Activated naive CD4-positive, alpha-beta T cell treated with anti-CD3 and anti-CD28 coated beads for 36 hours (primary cell): ENCODE data around the gene ACSS1. TPM values are rescaled to one million over a fixed set of nuclear protein-coding genes. Genes with fewer than 3 reads are reported as not detected.

ENCODE experiments used
- CTCF ChIA-PET: fragments of 350-600 bp; sonication (Branson Sonifier 250); formaldehyde crosslinking; loops from one replicate; lab custom pipeline; 2021; ENCODE audit warnings: antibody characterized with exemption; lab: Charles Lee
- DNase-seq: peaks from one replicate; pipeline ENCODE4 v3.0.0-alpha.2; 2020
- H3K27ac Mint-ChIP-seq: one replicate; pipeline ENCODE4 v1.8.0; 2021; ENCODE audit warnings: mild to moderate bottlenecking, mixed read lengths
- H3K27me3 Mint-ChIP-seq: one replicate; pipeline ENCODE4 v1.8.0; 2021; ENCODE audit warnings: low read depth, mixed read lengths
- H3K36me3 Mint-ChIP-seq: one replicate; pipeline ENCODE4 v1.8.0; 2021; ENCODE audit warnings: low read depth, mixed read lengths
- H3K4me1 Mint-ChIP-seq: one replicate; pipeline ENCODE4 v1.8.0; 2021; ENCODE audit warnings: low read depth, mixed read lengths
- H3K4me3 Mint-ChIP-seq: one replicate; pipeline ENCODE4 v1.8.0; 2021; ENCODE audit warnings: mild to moderate bottlenecking, moderate library complexity, mixed read lengths
- H3K9me3 Mint-ChIP-seq: one replicate; pipeline ENCODE4 v1.8.0; 2021; ENCODE audit warnings: mixed read lengths
- intact Hi-C: fragments of 100-400 bp; cut with micrococcal nuclease; formaldehyde crosslinking; loops from one replicate; pipeline ENCODE4 v1.15.1; 2023
- total RNA-seq, 2 experiments: library from RNA; stranded (reverse); gene quantifications; one replicate each; pipeline ENCODE4 v1.2.3, GENCODE V29; 2021

Gene ACSS1
- total RNA-seq, 2 experiments from 2014 or later: 9.4 to 10.1 TPM

DNA sequence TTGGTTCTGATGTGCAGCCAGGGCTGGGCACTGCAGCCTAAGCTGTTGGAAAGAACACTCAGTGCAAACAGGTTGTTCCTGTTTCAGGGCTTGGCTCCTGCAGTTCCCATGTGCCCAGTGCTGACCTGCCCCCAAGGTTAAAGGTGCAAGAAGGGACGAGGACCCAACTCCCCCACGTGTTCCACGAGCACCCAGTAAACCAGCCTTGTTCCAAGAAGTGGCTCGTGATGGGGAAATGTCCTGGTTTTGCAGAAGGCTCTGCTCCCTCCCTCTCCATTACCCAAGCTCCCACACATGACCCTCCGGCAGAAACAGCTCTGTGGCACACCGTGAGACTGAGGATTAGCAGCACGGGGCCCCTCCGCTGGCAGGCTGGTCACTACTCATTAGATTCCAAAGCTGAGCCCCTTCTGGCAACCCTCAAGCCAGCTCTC is 9.4 kb downstream of the ACSS1 start:
- intact Hi-C loops: no loop called here
- H3K36me3 Mint-ChIP-seq: peaks cover 1% of the 10 kb centered on the region
- DNase-seq: no peak
- H3K4me3 Mint-ChIP-seq: no peak overlapping the region
- H3K27ac Mint-ChIP-seq: no peak overlapping the region
- no peaks in the 10 kb centered on the region for H3K9me3 Mint-ChIP-seq
- CTCF ChIA-PET: no interaction called here
- peaks cover 30% of the 10 kb centered on the region for H3K4me1 Mint-ChIP-seq
- no peaks in the 10 kb centered on the region for H3K27me3 Mint-ChIP-seq

DNA sequence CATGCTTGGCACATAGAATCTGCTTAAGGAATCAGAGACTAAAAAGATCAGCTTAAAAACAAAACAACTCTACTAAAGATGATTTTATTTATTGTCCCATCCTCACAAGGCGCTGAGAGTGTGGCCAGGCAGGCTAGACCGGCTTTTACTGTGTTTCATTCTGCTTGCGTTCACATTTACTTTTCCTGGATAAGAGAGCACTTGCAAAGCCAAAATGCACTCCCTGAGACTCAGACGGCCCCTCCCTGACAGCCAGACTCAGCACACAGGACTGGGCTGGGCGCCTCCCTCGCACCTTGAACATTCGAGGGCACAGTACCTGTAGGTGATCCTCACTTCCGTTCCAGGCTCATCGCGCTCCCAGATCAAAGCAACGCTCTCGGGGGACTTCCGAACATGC is 10.2 kb downstream of the ACSS1 start:
- no peaks in the 10 kb centered on the region for H3K27me3 Mint-ChIP-seq
- no peak for DNase-seq
- CTCF ChIA-PET: no interaction called here
- H3K9me3 Mint-ChIP-seq: no peaks in the 10 kb centered on the region
- H3K36me3 Mint-ChIP-seq: peaks cover 1% of the 10 kb centered on the region
- intact Hi-C loops: no loop called here
- no peak overlapping the region for H3K27ac Mint-ChIP-seq
- H3K4me1 Mint-ChIP-seq: peaks cover 28% of the 10 kb centered on the region
- no peak overlapping the region for H3K4me3 Mint-ChIP-seq

DNA sequence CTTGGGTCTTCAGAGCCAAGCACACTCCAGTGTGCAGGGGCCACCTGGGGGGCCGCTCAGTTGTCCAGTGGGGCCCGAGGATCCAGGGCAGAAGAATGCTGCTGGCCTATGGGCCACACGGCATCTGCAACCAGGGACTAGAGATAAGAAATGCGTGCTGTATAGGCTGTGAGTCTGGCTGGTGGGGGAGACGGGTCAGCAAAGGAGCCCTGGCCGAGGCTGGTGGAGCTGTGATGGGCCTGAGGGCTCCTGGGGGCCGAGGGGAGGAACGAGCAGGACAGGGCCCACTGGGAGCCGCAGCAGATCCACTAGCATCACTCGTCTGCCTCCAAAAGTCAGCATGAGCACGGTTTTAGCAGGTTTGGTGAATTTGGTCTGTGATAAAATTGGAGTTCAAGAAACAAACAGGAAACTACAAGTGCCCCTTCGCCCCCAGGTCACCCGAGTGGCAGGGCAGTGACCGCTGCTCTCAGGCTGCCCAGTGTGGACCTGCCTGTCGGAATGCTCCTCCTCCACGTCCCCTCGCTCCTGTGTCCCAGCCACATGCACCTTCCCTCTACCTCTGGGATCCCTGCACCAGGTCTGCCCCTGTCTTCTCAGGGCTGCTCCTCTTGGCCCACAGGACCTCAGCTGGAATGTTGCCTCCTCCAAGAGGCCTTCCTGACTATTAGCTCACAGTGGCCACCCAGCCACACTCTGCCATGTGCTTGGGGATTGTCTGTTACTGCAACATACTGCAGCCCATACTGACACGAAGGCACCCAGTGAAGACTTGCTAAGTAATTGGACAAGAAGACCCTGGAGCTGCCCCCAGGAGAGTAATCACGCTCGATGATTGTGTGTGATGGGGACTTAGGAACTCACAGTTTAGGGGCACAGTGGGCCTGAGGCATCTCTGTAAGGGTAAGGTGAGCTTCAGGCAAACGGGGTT is 10.9 kb downstream of the ACSS1 start:
- Mint-ChIP-seq H3K27ac (no peak overlapping the region), H3K4me3 (no peak overlapping the region), H3K4me1 (peaks cover 28% of the 10 kb centered on the region), H3K9me3 (no peaks in the 10 kb centered on the region), H3K27me3 (no peaks in the 10 kb centered on the region), H3K36me3 (peaks cover 1% of the 10 kb centered on the region)
- intact Hi-C loops: no loop called here
- DNase-seq: no peak
- CTCF ChIA-PET: no interaction called here

DNA sequence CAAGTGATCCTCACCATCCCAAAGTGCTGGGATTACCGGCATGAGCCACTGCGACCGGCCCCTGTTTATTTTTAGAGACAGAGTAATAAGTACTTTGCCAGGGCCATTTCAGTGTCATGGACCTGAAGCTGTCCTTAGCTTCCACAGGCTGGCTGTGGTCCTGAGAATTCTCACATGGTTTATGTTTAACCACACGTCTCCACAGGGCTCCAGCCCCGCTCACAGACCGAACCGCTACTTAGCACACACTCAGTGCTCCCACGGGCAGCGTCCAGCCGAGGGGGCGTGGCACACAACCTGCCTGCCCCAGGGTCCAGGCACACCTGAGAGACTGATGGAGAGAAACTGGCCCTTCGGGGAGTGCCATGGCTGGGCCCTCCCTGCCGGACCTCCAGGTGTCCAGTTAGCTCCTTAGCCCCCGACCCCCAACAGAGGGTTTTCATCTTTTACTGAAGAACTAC is 11.7 kb downstream of the ACSS1 start:
- H3K4me1 Mint-ChIP-seq: peaks cover 31% of the 10 kb centered on the region
- no peaks in the 10 kb centered on the region for H3K9me3 Mint-ChIP-seq
- intact Hi-C loops: no loop called here
- peaks cover 1% of the 10 kb centered on the region for H3K36me3 Mint-ChIP-seq
- DNase-seq: no peak
- H3K27me3 Mint-ChIP-seq: no peaks in the 10 kb centered on the region
- H3K4me3 Mint-ChIP-seq: no peak overlapping the region
- H3K27ac Mint-ChIP-seq: no peak overlapping the region
- CTCF ChIA-PET: no interaction called here

DNA sequence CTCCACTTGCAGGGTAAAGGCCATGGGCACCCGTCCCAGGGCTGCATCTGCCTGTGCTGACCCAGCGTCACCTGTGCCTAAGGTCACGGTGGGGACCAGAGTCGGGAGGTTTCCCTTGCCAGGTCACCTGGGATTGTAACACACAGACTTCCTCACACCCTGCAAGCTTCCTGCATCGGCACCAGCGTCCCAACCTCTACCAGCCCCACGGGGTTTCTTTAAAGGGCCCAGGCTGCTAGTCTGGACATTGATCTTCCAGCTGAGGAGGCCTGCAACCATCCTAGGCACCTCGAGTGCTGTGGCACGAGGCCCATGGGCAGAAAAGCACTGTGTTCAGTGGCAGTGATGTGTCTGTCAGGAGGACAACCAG is 12.6 kb downstream of the ACSS1 start:
- CTCF ChIA-PET: no interaction called here
- Mint-ChIP-seq H3K27me3 (no peaks in the 10 kb centered on the region), H3K4me3 (no peak overlapping the region), H3K27ac (no peak overlapping the region), H3K4me1 (peaks cover 31% of the 10 kb centered on the region), H3K9me3 (no peaks in the 10 kb centered on the region), H3K36me3 (peaks cover 1% of the 10 kb centered on the region)
- intact Hi-C loops: no loop called here
- no peak for DNase-seq

DNA sequence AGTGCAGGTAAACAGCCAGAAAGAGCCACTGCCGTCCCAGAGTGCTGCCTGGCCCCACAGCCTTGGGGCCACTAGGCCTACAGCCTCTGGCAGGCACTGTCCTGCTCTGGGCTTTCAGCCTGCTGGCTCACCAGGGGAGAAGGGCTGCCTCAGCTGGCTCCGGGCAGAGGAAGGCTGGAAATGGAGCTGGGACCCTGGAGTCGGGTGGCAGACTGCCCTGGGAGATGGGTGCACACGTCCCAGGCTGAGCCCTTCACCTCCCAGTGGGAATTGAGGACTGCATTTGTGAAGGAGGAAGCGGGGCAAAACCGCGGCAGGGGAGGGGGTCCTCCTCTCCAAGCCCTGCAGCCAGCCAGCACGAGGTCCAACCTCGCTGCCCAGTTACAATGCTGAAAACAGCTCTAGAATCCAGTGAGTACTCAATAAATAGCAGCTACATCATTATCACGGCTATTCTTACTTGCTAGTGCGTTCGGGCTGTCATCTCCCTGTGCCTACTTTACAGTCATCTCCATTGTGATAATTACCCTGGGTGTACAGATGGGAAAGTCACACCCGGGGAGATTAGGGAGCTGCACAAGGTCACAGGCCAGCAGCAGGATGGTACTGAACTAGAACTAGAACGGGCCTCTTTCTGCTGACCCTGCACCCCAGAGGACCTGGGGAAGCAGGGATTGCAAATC is 13.1 kb downstream of the ACSS1 start:
- no peak overlapping the region for H3K4me3 Mint-ChIP-seq
- no peaks in the 10 kb centered on the region for H3K27me3 Mint-ChIP-seq
- H3K36me3 Mint-ChIP-seq: peaks cover 1% of the 10 kb centered on the region
- H3K9me3 Mint-ChIP-seq: no peaks in the 10 kb centered on the region
- no peak overlapping the region for H3K27ac Mint-ChIP-seq
- H3K4me1 Mint-ChIP-seq: peaks cover 35% of the 10 kb centered on the region
- CTCF ChIA-PET: no interaction called here
- intact Hi-C loops: no loop called here
- DNase-seq: no peak

DNA sequence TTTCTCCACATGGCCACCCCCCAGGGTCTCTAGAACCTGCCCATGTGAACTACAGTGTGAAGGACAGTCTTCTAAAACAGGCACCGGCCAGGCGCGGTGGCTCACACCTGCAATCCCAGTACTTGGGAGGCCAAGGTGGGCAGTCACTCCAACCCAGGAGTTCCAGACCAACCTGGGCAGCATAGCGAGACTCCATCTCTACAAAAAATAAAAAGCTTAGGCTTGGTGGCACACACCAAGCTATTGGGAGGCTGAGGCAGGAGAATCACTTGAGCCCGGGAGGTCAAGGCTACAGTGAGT is 13.7 kb downstream of the ACSS1 start:
- H3K27me3 Mint-ChIP-seq: no peaks in the 10 kb centered on the region
- H3K9me3 Mint-ChIP-seq: no peaks in the 10 kb centered on the region
- CTCF ChIA-PET: no interaction called here

DNA sequence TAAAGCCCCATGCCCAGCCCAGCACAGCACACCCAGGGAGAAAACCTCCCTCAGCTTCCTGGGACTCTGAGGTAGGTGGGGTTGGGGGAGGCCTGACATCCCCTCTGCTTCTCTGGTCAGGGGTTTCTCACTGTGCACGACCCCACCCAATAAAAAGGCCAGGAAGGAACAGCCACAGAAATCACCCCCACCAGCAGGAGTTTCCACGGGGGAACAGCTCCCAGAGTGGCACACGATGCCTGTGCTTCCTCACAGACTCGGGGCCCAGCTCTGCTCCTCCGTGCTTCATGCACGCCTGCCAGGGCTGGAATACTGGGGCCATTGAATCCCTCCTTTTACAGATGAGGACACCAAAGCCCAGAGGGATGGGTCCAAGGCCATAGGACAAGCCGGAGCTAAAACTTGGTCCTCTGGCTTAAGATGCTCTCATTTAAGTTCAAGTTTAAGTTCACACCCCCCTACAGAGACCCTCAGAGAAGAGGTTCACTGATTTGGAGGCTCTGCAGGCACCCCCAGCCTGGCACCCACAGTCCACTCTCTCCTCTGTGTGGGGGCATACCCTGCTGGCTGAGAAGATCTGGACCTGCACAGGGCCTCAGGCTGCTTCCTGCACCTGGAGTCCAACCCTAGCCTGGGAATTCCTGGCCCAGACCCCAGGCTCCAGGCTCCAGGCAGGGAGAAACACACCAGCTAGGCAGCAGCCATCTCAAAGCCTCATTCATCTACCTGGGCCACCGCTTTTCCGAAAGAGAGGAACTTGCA is 14.3 kb downstream of the ACSS1 start:
- no peak overlapping the region for H3K4me3 Mint-ChIP-seq

More for the DNA sequence above, 13.7 kb downstream of the ACSS1 start:
- H3K36me3 Mint-ChIP-seq: peaks cover 1% of the 10 kb centered on the region
- no peak for DNase-seq
- H3K4me3 Mint-ChIP-seq: no peak overlapping the region
- H3K27ac Mint-ChIP-seq: peak overlapping the region; percentile 37
- H3K4me1 Mint-ChIP-seq: peaks cover 39% of the 10 kb centered on the region
- intact Hi-C loops: no loop called here

DNA sequence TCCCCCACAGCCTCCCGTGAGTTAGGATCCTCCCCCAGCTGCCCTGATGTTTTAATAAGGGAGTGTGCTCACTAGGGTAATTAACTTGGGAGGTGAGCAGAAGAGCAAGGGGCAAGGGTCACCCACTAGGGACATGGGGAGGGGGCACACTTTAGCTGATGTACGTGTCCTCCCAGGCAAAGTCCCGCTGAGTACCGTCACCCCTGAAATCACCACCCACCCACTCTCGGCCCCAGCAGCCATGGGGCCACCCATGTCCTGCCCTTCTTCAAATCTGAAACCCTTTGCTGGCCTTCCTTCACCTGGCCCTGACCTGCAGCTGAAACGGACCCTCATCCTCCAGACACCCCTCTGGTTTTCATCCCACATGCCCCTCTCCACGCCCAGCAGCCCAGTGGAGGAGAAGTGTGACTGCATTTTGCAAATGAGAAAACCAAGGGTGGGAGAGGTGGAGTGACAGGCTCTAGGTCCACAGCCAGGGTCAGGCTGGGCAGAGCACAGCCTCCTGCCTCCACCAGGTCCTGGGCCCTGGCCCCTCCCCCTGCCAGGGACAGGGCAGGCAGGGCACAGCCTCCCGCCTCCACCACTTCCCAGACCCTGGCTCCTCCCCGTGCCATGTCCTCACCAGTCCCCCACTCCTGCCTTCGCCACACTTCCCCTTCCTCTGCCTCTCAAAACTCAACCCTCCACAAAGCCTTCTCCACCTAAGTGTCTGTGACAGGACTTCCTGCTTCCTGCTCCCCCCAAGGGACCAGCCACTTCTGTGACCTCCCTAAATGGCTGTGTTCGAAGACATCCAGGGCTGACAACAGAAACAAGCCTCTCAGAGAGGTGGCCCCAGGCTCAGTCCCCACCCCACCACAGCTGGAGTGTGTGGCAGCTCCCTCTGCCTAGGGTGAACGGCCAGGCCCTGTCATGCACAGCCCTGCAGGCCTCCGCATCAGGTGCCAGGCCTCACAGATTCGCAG is 15.1 kb downstream of the ACSS1 start:
- intact Hi-C loops: no loop called here
- peaks cover 1% of the 10 kb centered on the region for H3K36me3 Mint-ChIP-seq
- peak; percentile 54 for DNase-seq
- CTCF ChIA-PET: interaction anchor here (1.4 kb wide), 1 partner anchor 49 kb away, joined by 4 read pairs; no protein-coding TSS in a partner anchor
- H3K9me3 Mint-ChIP-seq: no peaks in the 10 kb centered on the region
- no peaks in the 10 kb centered on the region for H3K27me3 Mint-ChIP-seq
- H3K4me1 Mint-ChIP-seq: peaks cover 45% of the 10 kb centered on the region
- no peak overlapping the region for H3K4me3 Mint-ChIP-seq
- peak overlapping the region; percentile 90 for H3K27ac Mint-ChIP-seq

More for the DNA sequence above, 14.3 kb downstream of the ACSS1 start:
- H3K4me1 Mint-ChIP-seq: peaks cover 40% of the 10 kb centered on the region
- no peaks in the 10 kb centered on the region for H3K9me3 Mint-ChIP-seq
- CTCF ChIA-PET: interaction anchor here (1.4 kb wide), 1 partner anchor 50 kb away, joined by 4 read pairs; no protein-coding TSS in a partner anchor
- H3K27ac Mint-ChIP-seq: peak overlapping the region; percentile 90
- intact Hi-C loops: no loop called here
- H3K27me3 Mint-ChIP-seq: no peaks in the 10 kb centered on the region
- no peak for DNase-seq
- H3K36me3 Mint-ChIP-seq: peaks cover 1% of the 10 kb centered on the region

DNA sequence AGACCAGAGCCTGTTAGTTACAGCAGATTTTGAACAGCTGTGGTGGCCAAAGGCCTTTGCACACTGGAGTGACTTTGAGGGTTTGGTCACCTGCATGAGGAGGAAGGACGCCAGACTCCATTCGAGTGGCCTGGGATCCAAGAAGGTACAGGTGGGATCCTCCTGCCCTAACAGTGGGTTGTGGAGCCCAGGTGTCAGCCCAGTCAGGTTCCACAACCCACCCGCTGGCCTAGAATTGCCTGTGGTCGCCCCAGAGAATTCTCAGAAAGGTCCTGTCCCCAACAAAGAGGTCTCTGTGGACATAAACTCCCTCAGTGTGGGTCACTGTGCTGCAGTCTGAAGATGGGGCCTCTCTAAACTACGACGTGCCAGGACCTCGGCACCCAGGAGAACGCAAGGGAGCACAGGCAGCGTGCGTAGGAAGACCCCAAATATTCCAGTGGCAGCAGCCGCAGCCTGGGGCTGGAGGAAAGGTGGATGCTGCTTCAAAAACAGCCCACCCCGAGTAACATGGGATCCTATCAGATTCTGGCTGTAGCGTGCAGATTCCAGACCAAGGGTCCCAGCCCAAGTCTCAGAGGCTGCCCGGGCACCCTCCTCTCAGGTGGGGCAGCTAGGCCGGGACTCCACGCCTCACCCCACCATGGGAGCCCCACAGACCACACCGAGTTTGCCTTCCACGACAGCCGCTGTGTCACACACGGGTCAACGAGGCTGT is 16.0 kb downstream of the ACSS1 start:
- CTCF ChIA-PET: interaction anchor here (1.4 kb wide), 1 partner anchor 48 kb away, joined by 4 read pairs; no protein-coding TSS in a partner anchor
- DNase-seq: no peak
- Mint-ChIP-seq H3K4me1 (peaks cover 52% of the 10 kb centered on the region), H3K27ac (peak overlapping the region; percentile 90), H3K36me3 (peaks cover 1% of the 10 kb centered on the region), H3K27me3 (no peaks in the 10 kb centered on the region), H3K4me3 (no peak overlapping the region), H3K9me3 (no peaks in the 10 kb centered on the region)
- intact Hi-C loops: no loop called here

DNA sequence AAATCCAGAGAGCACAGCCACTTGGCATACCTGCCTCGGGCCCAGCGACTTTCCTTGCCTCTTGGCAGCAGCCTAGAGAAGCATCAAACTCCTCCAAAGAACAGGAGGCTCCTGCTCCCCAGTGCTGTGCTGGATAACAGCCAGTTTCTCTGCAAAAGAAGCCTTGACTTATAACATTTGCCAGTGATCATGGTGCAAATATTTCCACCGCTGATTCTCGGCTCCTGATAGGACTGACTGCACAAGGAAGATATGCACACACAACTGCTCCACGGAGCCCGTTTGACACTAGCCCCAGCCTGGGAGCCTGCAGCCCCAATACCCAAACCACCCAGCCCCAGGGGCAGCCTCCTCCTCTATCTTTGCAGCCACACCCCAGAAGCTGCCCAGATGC is 17.5 kb downstream of the ACSS1 start:
- intact Hi-C loops: no loop called here
- peak overlapping the region; percentile 8 for H3K27ac Mint-ChIP-seq
- peaks cover 67% of the 10 kb centered on the region for H3K4me1 Mint-ChIP-seq

More for the DNA sequence above, 17.5 kb downstream of the ACSS1 start:
- CTCF ChIA-PET: no interaction called here
- Mint-ChIP-seq H3K36me3 (no peaks in the 10 kb centered on the region), H3K9me3 (no peaks in the 10 kb centered on the region), H3K4me3 (no peak overlapping the region), H3K27me3 (no peaks in the 10 kb centered on the region)
- DNase-seq: no peak
